ENCODE results near the gene AHI1. TPM values are rescaled to one million over a fixed set of nuclear protein-coding genes. Genes with fewer than 3 reads are reported as not detected.

AHI1 gene
- total RNA-seq, 1 donor from 2014 or later: 33.5 TPM

DNA sequence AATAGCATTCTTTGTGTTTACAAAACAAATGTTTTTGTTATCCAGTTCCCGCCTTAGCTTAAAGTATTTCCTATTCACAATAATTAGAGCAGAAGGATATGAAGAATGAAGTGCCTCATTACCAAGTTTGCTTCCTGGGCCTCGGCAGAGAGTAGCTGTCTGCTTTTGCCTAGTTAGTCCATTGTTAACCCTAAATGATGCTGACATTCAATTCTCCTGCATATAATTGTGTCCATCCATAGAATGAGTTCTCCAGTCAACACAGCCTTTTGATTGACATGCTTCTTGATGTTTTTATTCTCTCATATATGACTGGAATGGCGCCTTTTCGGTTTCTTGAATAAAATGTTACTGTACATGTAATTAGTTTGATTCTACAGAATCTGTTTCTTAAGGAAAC lies 215.6 kb downstream of the AHI1 start:
- Mint-ChIP-seq H3K9me3 (ENCODE audit: unreplicated experiment) (no peaks in the 10 kb centered on the region), H3K4me1 (ENCODE audit: unreplicated experiment) (no peaks in the 10 kb centered on the region), H3K36me3 (ENCODE audit: unreplicated experiment) (peaks cover 6% of the 10 kb centered on the region), H3K4me3 (ENCODE audit: unreplicated experiment) (no peak overlapping the region), H3K27ac (ENCODE audit: unreplicated experiment) (no peak overlapping the region), H3K27me3 (ENCODE audit: unreplicated experiment) (no peaks in the 10 kb centered on the region)
- no peak for DNase-seq (ENCODE audit: extremely low spot score, unreplicated experiment)
- TF ChIP-seq, protein P1, sequence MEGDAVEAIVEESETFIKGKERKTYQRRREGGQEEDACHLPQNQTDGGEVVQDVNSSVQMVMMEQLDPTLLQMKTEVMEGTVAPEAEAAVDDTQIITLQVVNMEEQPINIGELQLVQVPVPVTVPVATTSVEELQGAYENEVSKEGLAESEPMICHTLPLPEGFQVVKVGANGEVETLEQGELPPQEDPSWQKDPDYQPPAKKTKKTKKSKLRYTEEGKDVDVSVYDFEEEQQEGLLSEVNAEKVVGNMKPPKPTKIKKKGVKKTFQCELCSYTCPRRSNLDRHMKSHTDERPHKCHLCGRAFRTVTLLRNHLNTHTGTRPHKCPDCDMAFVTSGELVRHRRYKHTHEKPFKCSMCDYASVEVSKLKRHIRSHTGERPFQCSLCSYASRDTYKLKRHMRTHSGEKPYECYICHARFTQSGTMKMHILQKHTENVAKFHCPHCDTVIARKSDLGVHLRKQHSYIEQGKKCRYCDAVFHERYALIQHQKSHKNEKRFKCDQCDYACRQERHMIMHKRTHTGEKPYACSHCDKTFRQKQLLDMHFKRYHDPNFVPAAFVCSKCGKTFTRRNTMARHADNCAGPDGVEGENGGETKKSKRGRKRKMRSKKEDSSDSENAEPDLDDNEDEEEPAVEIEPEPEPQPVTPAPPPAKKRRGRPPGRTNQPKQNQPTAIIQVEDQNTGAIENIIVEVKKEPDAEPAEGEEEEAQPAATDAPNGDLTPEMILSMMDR (IDR thresholded peaks at IDR 0.05): no peak

DNA sequence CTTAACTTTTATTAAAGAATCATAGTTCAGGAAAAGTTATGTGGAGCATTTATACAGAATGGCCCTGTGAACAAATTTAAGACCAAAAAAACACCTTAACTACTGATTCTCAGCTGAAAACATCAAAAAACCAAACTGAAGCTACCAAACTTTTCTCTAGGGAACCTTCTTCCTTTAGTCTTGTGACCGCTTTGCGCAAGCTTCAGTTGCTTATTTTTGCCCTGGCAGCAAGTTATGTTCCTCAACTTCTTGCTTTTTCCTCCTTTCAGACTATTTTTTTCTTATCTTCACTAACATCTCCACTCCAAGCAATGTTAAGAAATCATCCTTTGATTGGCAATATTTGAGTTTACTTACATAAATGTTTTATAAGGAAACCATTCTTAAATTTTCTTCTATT lies 216.3 kb downstream of the AHI1 start:
- Mint-ChIP-seq H3K4me3 (ENCODE audit: unreplicated experiment) (no peak overlapping the region), H3K36me3 (ENCODE audit: unreplicated experiment) (peaks cover 2% of the 10 kb centered on the region), H3K9me3 (ENCODE audit: unreplicated experiment) (no peaks in the 10 kb centered on the region), H3K27me3 (ENCODE audit: unreplicated experiment) (no peaks in the 10 kb centered on the region), H3K4me1 (ENCODE audit: unreplicated experiment) (no peaks in the 10 kb centered on the region), H3K27ac (ENCODE audit: unreplicated experiment) (no peak overlapping the region)
- no peak for DNase-seq (ENCODE audit: extremely low spot score, unreplicated experiment)
- TF ChIP-seq, protein P1 (IDR thresholded peaks at IDR 0.05): no peak

DNA sequence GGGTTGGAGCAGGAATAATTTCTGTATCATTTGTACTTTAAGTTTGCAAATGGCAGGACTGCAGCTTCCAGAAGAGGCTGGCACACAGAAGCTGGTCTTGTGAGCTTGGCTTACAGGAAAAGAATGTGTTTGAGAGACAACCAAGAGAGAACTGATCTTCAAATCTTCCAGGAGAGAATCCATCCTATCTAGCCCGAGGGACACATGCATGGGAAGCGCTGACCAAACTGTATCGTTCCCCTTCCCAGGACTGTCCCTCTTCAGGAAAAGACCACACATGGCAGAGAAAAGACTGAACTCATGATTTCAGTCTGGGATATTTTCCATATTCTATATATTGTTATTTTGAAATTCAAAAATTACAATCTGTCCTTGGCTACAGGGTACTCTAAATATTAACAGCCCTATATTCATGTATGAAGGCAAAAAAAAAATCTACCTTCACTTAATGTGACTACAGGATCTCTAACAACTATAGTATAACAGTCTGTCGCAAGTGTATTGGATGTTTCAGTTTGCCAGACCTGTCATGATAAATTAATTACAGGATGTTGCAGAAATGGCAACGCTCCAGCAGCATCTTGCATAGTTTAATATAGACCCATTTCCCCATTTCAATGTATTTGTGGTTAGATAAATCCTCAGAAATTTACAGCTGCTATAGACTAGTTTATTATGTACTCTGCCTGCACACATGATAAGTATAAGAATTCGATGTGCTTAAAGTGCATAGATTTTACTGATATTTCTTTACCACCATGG lies 217.0 kb downstream of the AHI1 start:
- TF ChIP-seq, protein P1 (IDR thresholded peaks at IDR 0.05): no peak
- no peak overlapping the region for H3K4me3 Mint-ChIP-seq (ENCODE audit: unreplicated experiment)
- H3K4me1 Mint-ChIP-seq (ENCODE audit: unreplicated experiment): no peaks in the 10 kb centered on the region
- H3K9me3 Mint-ChIP-seq (ENCODE audit: unreplicated experiment): no peaks in the 10 kb centered on the region
- H3K27ac Mint-ChIP-seq (ENCODE audit: unreplicated experiment): no peak overlapping the region
- H3K27me3 Mint-ChIP-seq (ENCODE audit: unreplicated experiment): no peaks in the 10 kb centered on the region
- H3K36me3 Mint-ChIP-seq (ENCODE audit: unreplicated experiment): peaks cover 2% of the 10 kb centered on the region
- DNase-seq (ENCODE audit: extremely low spot score, unreplicated experiment): no peak

DNA sequence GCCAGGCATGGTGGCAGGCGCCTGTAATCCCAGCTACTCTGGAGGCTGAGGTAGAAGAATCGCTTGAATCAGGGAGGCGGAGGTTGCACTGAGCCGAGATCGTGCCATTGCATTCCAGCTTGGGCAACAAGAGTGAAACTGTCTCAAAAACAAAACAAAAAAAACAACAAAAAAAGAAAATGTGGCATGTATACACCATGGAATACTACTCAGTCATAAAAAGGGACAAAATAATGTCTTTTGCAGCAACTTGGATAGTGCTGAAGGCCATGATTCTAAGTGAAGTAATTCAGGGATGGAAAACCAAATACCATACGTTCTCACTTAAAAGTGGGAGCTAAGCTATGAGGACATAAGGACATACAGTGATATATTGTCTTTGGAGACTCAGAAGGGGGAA lies 220.1 kb downstream of the AHI1 start:
- H3K27me3 Mint-ChIP-seq (ENCODE audit: unreplicated experiment): no peaks in the 10 kb centered on the region
- H3K27ac Mint-ChIP-seq (ENCODE audit: unreplicated experiment): no peak overlapping the region
- TF ChIP-seq, protein P1 (IDR thresholded peaks at IDR 0.05): no peak
- DNase-seq (ENCODE audit: extremely low spot score, unreplicated experiment): no peak
- no peaks in the 10 kb centered on the region for H3K9me3 Mint-ChIP-seq (ENCODE audit: unreplicated experiment)
- no peaks in the 10 kb centered on the region for H3K36me3 Mint-ChIP-seq (ENCODE audit: unreplicated experiment)
- H3K4me1 Mint-ChIP-seq (ENCODE audit: unreplicated experiment): peaks cover 3% of the 10 kb centered on the region
- H3K4me3 Mint-ChIP-seq (ENCODE audit: unreplicated experiment): no peak overlapping the region

DNA sequence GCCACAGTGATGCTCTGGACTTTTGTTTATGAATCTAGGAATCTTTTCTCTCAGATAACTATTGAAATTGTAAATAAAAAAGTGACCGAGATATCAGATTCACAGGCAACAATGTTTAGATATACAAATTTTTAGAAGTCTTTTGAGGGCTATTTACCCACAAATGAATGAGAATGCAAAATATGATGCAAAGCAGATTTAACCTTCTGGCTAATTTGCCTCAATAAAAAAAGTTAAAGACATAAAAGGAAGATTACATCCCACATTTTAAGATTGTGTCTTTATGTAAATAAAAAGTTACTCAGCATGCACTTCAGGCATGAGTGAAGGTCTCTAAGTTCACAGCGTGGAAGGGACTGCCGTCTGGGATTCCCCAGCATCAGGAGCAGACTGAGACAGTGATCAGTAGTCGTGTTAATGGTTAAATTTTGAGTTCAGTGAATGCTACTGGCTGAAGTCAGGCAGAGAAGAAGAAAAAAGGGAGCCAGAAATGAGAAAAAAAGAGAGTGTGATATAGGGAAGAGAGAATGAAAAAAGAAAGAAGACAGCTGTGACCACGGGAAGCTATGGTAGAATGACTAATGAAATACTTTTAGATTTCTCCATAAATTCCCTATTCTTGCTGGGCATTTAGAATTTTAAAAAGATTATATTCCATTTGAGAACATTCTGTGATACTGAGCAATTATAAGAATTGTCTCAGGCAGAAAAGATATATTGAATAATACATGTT lies 222.8 kb downstream of the AHI1 start:
- TF ChIP-seq, protein P1 (IDR thresholded peaks at IDR 0.05): no peak
- Mint-ChIP-seq H3K27ac (ENCODE audit: unreplicated experiment) (no peak overlapping the region), H3K36me3 (ENCODE audit: unreplicated experiment) (no peaks in the 10 kb centered on the region), H3K4me1 (ENCODE audit: unreplicated experiment) (peaks cover 3% of the 10 kb centered on the region), H3K9me3 (ENCODE audit: unreplicated experiment) (no peaks in the 10 kb centered on the region), H3K27me3 (ENCODE audit: unreplicated experiment) (no peaks in the 10 kb centered on the region), H3K4me3 (ENCODE audit: unreplicated experiment) (no peak overlapping the region)
- DNase-seq (ENCODE audit: extremely low spot score, unreplicated experiment): no peak

Data from osteocyte (in vitro differentiated cells).